ENCODE data around the gene LRRK1.

The LRRK1 gene

DNA sequence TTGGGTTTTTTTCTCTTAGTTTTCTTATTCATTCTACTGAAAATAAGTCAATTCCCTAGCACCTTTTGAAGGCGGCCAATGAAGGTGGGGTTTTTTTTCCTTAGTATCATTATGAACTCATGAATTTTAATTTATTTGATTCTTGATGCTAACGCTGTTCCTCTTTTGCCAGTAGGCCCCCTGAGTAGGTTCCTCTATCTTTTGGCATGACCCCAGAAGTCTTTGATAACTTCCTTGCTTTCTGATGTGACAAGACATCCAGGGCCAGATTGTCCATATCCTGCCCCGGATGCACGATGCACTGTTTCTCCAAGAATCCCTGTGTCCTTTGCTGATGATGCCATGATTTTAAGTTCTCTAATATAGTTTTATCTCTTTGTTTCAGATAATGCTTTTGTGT is 20.6 kb downstream of the LRRK1 start:
- no peak for DNase-seq

DNA sequence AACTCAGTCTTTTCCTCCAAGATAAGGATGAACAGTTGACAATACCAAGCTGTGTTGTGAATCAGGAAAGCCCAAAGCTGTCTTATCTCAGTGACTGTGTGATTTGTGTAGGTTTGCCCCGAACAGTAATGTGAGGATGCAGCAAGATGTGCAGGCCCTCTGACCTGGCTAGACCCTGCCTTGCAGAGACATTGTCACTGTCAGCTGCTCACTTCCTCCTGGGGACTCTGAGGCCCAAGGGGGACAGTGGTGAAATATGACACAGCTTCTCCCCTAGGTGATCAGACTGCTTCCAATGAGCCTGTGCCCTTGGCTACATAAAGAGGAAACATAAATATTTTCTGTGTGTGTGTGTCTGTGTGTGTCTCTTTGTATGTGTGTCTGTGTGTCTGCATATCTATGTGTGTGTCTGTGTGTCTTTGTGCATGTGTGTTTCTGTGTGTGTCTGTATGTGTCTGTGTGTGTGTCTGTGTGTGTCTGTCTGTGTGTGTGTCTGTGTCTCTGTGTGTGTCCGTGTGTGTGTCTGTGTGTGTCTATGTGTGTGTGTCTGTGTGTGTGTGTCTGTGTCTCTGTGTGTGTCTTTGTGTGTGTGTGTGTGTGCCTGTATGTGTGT is 21.7 kb downstream of the LRRK1 start:
- peak; percentile 45 for DNase-seq

DNA sequence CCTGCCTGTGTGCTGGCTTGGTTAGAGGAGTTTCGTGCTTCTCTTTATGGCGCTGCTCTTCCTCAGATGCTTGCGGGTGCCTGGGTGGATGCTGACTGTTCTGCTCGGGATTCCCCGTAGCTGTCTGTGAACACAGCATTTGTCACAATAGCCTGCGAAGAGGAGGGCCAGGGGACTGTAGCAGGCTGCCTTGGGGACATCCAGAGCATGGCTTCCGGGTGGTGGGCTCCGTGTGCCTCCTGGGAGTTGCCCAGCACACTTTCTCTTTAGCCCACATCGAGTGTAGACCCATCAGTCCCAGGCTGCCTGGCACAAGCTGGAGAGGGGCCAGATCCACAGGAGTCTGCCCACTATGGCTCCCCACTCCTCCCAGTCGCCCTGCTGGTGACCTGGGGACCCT is 22.4 kb downstream of the LRRK1 start:
- no peak for DNase-seq

DNA sequence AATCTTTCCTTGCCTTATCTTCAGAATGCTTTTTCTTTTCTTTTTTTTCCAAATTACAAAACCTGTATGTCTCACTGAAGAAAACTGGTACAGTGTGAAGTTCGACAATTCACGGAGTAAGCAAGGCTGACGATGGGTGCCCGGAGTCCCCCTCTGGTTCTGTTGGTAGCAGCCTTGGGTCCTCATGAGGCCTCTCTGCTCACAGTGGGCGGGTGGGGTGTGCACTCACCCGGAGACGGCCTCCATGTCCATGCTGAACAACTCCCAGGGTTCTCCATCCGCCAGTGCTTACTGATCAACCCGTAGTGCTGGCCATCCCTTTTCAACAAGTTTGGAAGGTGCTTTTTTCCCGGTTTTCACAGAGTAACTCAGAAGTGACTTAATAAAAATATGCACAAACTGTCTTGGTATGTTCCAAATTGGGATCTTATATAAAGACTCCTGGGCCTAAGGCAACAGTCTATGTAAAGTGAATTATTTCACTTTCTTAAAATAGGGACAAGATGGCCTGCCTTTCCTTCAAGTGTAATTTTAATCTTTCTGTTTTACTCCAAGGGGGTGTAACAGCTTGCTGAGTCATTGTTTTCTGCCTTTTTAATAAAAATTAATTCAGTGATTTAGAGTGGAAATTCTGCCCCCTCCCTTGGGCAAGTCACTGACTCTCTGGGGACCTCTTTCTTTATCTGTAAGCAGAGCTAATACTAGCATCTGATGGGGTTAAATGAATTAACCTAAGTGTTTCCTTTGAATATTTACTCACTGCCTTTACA is 23.7 kb downstream of the LRRK1 start:
- DNase-seq = no peak

DNA sequence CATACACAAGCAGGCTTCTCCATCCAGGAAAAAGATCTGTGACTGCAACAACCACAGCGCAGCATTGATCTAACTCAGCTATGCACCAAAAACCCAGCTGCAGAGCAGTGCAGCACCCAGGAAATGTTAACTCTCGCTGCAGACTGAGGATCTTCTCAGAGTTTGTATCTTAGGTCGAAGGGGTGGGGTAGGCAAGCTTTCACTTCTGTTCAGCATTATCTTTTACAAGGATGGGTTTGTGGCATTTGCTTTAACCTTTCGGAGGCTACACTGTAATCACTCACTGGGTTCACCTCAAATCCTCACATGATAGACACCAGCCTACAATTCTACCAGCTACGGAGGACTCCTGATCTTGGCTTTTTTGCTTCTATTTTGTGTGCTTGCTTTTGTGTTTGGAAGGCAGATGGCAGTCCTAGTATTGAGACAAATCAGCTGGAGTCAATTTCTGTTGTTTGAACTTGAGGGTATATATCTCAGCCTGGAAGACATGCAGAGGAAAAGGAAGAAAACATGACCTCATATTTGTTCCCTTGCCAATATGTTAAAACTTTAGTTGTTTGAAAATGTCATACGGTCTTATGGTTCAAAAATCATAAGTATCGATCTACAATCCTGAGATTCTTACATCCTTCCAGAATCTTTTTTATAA is 25.2 kb downstream of the LRRK1 start:
- no peak for DNase-seq

DNA sequence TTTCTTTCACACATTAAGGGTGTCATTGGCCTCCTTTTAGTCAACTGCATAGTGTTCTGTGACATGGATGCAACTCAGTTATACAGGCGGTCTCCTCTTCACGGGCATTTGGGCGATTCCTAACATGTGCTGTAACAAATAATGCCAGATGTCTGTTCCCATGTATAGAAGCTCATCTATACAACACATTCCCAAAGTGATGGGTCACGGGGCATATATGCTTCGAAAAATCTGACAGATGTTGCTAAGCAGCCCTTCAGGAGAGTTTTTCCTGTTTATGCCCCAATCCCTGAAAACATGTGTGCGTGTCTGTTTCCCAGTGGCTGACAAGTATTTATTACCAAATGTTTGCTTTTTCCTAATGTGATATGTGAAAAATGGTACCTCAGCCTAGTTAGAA is 25.8 kb downstream of the LRRK1 start:
- DNase-seq = no peak

DNA sequence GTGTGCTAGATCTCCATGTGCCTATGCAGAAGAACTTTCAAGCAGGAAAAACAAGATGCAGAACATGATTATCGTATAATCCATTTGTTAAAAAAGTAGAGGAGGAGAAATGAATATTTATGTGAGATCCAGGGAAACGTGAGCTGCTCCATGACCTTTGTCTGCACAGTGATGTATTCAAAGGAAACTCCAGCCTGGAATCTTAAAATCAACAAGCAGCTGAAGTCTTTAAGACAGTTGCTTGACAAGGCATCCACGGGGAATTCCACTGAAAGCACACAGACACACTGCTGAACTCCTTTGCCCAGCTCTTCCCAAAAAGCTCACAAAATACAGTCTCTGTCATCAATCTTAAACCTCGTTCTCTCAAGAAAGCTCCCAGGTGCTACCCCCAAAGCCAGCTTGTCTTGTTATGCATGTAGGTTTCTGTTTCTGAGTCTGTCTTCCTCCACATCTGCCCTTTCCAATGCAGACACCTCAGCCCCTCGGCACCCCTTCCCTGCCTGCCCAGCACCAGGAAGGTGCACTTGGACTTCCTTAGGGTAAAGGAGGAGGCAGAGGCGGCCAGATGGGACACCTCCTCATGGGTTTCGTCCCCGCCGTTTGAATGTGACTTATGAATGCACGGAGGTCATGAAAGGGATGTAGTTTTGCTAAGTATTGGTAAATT is 28.7 kb downstream of the LRRK1 start:
- no peak for DNase-seq

DNA sequence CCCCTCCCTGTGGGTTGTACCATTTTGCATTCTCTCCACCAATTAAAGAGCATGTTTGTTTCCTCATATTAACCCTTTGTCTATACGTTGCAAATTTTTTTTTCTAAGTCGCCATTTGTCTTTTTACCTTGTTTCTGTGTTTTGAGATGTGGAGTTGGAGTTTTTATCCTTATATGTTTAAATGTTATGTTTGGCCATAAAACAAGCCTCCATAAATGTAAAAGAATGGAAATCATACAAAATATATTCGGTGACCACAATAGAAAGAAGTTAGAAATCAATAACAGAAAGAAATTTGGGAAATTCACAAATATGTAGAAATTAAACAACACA is 29.2 kb downstream of the LRRK1 start:
- no peak for DNase-seq

DNA sequence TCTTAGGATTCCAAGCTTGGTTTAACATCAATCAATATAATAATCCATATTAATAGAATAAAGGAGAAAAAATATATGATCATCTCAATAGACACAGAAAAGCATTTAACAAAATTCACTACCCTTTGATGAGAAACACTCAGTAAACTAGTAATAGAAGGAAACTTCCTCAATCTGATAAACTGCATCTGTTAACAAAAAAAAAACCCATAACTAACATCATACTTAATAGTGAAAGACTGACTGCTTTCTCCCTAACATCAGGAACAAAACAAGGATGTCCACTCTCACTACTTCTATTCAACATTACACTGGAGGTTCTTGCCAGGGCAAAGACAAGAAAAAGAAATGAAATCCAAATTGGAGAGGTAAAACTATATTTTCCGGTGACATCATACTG is 30.5 kb downstream of the LRRK1 start:
- no peak for DNase-seq

DNA sequence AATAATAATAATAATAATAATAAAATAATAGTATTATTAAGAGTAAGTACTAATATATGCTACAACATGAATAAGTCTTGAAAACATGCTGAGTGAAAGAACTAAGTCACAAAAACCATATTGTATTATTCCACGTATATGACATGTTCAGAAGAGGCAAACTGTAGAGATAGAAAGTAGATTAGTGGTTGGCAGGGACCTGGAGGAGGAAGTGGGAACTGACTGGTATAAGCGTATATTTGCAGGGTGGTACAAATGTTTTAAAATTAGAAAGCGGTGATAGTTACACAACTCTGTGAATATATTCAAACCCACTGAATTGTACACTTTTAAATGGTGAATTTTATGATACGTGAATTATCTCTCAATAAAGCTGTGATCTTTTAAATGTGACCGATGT is 32.8 kb downstream of the LRRK1 start:
- no peak for DNase-seq

DNA sequence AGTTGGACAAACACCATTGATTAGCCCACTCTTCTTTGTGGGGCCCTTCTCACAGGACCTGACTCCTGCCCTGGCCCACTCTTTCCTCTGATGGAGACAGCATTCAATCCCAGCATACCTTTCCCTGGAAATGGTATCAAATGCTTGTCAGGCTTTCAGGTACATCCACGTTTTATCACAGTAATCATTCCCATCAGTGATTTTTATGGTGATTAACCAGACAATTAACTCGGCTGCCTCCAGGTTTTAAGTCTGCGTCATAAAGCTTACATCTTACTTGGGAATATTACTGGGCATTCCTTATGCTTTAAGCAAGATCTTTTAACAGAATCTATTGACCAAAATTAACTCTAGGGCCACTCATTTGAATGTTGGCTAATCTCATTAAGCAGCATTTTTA is 33.4 kb downstream of the LRRK1 start:
- no peak for DNase-seq

DNA sequence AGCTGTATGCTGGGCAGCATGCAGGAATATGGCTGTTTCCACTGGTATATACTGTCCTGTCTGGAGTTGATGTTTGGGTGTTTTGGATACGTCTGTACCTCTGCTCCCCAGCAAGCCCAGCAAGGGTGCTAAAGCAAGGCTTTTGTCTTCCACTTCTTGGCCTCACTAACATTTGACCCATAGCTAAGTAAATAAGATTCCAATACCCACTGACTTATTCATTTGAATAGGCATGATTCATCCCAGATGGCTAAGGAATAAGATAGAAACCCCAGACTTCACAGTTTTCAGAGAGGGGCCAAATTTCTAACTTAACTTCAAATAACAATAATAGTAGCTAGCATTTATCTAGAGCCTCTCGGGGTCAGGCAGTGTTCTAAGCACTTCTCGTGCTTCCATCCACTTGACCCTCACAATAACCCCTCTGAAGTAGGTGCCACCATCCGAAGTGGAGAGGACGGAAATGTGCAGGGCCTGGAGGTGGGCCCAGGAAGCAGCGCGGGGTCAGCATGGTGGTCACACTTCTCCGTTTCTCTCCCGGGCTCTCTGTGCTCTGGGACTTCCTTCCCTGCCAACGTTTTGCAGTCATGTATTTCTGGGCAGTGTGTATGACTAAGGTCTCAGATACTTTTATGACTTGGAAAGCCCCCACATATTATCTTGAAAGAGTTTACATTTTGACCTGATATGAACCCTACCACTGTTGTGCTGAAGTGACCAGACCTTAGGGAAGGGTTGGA is 39.3 kb downstream of the LRRK1 start:
- no peak for DNase-seq

DNA sequence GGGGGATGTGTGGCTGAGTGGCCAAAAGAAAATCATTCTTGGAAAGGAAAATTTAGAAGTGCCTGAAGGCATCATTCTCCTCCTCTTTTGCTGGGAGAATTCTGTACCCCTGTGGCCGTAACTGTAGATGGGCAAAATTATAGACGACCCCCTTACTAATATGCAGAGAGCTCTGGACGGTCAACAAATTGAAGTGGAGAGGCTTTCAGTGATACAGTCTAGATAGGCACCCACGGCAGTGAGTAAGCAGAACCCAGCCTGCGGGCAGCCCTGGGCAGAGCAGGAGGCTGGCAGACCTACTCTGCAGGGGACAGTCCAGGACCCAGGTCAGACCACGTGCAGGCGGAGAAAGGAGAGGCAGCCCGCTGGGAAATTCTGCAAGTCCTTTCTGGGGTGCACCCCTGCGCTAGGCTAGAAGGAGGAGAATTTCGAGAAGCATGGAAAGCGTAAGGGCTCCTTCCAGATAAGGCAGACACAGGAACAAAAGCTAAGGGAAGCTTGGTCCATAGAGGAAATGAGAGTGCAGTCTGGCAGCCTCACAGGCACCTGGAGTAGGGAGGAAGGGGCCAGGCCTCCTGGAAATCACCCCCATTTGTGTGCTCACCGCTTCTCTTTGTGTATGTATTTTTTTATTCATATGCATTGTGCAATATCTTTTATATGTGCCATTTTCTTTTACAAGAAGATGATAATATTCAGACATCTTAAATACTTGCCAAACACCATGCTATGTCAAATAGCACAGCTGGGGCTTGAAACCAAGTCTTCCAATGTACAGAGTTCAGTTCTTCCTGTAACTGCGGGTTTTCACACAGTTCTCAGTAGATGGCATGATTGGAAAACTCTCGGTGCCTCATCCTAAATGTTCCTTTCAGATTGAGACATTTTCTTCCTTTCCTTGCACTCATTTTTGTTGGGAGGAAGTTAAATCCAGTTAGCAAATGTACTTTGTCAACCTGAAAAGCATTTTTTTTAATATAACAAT is 40.2 kb downstream of the LRRK1 start:
- no peak for DNase-seq

DNA sequence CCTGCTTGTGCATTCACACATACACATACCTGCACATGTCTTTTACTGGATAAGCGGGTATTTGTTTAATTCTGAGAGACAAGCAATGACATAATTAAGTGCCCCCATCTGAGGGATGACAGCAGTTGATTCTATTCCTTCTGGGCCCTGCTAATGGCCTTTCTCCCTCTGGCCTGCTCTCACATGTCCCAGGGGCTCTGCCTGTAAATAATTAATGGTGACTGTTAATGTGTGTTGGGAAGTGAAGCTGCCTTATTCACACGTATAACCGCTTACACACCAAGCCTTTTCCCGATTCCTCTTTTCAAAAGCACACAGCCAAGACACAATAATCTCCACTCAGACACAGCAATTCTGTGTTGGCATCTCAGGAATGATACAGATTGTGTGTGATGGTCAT is 47.8 kb downstream of the LRRK1 start:
- DNase-seq = no peak

DNA sequence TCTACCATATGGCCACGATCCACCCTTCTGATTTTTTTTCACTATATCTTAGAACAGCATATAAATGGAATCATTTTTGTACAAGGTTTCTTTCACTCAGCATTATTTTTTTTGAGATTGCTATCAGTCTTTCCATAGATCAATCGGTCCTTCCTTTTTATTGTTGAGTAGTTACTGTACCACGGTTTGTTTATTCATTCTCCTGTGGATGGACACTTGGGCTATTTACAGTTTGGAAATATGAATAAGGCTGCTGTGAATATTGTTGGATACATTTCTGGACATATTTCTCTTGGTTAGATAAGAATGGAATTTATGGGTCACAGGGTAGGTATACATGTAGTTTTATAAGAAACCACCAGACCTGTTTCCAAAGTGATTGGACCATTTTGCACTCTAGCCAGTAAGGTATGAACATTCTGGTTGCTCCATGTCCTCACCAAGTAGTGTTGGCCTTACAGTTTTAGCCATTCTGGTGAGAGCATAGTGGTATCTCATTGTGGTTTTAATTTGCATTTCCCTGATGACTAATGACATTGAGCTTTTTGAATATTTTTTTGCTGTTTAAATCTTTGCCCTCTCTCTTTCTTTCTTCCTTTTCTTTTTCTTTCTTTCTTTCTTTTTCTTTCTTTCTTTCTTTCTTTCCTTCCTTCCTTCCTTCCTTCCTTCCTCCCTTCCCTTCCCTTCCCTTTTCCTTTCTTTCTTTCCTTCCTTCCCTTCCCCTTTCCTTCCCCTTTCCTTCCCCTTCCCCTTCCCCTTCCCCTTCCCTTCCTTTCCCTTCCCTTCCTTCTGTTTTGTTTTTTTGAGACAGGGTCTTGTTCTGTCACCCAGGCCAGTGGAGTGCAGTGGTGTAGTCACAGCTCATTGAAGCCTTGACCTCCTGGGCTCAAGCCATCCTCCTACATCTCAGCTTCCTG is 49.2 kb downstream of the LRRK1 start:
- DNase-seq = no peak

DNA sequence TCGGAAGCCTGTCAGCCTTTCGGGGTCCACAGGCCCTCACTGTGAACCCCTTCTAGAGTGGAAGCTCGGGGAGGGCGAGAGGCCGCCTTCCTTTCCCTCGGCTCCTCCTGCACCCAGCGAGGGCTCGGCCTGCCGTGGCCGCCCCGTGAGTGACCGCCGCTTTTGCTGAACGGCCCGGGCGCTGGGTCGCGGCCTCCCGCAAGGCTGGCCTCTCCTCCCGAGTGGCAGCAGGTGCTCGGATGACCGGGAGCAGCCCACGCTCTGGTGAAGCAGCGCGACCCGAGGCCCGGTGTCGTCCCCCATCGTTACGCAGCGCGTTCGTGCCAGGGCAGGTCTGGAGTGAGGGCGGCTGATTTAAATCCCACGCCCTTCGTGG is 53.8 kb downstream of the LRRK1 start:
- DNase-seq = no peak

DNA sequence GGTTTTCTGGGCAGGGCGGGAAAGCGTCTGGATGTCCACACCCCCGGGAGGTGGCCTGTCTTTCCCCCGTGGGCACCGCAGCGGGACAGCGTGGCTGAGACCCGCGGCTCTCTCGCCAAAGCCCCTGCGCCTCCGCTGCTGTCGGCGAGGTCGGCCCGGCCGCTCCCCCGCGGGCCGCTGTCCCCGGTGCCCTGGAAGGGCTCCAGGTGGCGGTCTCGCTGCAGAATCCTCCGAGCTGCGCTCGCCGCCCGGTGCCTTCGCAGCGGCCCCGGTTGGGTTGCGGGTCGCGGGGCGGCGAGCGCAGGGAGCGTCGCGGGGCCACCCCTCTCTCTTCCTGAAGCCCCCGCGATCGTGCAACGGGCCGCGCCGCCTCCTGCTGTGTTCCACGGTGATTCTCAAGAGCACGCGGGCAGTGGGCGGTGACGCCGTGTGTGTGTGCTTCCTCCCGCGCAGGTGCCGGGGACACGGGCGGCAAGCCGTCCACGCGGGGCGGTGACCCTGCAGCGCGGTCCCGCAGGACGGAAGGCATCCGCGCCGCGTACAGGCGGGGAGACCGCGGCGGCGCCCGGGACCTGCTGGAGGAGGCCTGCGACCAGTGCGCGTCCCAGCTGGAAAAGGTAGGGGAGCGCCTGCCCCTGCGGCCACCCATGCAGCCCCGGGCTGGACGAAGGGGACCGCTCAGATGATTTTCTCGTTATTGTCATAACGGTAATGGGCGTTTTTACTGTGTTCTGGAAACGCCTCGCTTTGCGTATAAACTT is 54.4 kb downstream of the LRRK1 start:
- DNase-seq = no peak

DNA sequence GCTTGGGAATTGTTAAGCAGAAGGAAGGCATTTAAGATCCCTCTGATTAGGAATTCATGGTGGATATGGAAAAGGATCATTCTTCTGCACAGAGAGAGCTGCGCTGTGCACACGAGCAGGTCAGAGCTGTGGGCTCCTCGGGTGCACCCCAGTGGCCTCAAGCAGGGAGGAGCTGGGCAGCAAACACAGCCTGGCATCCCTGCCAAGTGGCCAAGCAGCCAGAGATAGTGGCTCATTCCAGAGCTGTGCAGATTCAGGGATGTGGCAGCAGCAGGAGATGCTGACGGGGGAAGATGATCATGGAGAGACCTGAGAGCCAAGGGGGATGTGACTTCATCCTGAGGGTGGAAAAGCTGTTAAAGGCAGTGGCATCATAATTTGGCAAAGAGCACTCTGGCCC is 55.9 kb downstream of the LRRK1 start:
- no peak for DNase-seq

DNA sequence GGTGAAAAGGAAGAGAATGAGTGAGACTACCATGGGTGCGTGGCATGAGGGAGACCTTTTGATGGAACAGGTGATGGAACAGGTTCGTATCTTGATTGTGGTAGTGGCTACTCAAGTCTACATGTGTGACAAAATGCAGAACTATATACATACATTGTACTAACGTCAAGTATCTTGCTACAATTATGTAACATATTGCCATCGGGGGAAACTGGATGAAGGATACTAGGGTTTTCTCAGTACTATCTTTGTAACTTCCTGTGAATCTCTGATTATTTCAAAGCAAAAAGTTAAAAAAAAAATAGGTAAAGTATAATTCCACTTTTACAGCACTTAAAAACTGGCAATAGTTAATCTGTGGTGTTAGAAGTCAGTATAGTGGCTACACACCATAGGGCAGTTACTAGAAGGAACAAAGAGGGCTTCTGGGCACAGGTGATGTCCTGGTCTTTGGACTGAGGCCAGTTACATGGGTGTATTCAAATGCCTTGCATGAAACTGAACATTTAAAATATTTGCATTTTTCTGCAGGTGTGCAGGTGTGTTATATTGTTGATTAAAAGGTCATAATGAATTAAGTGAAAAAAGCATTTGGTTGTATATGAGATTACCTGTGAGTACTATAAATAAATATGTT is 61.4 kb downstream of the LRRK1 start:
- DNase-seq = no peak

DNA sequence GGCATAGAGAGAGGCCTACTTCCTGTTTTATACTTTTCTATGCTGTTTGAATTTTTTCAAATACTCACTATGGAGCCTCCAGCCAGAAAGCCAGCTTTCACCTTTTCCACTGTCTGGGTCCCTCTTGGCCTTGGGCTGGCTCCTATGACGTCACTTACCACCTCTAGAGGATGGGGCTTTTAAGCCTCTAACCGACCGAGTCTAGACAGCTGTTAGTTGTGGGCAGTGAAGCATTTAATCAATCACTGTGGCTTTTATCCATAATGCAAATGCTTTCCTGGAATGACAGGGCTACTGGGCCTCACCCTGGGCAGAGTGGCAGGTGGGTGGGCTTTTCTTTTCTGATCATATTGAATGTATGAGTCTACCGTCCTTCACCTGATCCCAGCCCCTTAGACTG is 61.9 kb downstream of the LRRK1 start:
- no peak for DNase-seq
